Heart left ventricle (tissue), 13 donors: Measurements from ENCODE around the gene NEFH.
A peak's percentile ranks its signal among the peaks of the same experiment; 100 is the strongest.

Source experiments
- POLR2A ChIP-seq, 2 donors: fragments of 450-650 bp; IDR thresholded peaks; one replicate each; pipeline ENCODE4 v1.6.1; 2017; ENCODE audit warnings: antibody characterized with exemption in 2 of 2, mild to moderate bottlenecking in 2 of 2, moderate library complexity in 2 of 2
- TF ChIP-seq, protein P1 (sequence below), 12 donors: fragments of 200-600 bp; sonication (generic) in 4 of 12; IDR thresholded peaks; one replicate each; pipeline versions ENCODE4 v1.5.0 to v1.8.0; 2018 to 2022; ENCODE audit warnings: antibody characterized with exemption in 12 of 12, mild to moderate bottlenecking in 5 of 12
- donor health status: ischemic (EF 13 %, LVEDD 7.1; RV severe dilation, severe dysfunction).
- donor health status: DM: no; HTN: yes; CAD: no.
- donor health status: DM: no; HTN: no; CAD: no.
- donor health status: ischemic (EF 25% LVEDD 6.9; RV normal size, moderate dysfunction).
- donor health status: ischemic (EF 25% LVEDD 5.7; RV mildly dilated, moderate dysfunction).
- donor health status: ischemic (EF 35%, LVEDD 5.7; RV mildly dilated, moderate dysfunction).
- donor health status: nonischemic (EF 11% LVEDD 7.7; RV severe dilation, severe dysfunction).
- donor health status: DM: yes; HTN: yes; CAD: no.
- donor health status: PGD.
- donor health status: ischemic (EF 29% LVEDD 5.4; RV normal size, mild dysfunction).
- donor health status: nonischemic (EF 23%, LVEDD 6.1; RV moderate dilation, normal function).

- TF ChIP-seq, protein P1, sequence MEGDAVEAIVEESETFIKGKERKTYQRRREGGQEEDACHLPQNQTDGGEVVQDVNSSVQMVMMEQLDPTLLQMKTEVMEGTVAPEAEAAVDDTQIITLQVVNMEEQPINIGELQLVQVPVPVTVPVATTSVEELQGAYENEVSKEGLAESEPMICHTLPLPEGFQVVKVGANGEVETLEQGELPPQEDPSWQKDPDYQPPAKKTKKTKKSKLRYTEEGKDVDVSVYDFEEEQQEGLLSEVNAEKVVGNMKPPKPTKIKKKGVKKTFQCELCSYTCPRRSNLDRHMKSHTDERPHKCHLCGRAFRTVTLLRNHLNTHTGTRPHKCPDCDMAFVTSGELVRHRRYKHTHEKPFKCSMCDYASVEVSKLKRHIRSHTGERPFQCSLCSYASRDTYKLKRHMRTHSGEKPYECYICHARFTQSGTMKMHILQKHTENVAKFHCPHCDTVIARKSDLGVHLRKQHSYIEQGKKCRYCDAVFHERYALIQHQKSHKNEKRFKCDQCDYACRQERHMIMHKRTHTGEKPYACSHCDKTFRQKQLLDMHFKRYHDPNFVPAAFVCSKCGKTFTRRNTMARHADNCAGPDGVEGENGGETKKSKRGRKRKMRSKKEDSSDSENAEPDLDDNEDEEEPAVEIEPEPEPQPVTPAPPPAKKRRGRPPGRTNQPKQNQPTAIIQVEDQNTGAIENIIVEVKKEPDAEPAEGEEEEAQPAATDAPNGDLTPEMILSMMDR (IDR thresholded peaks at IDR 0.05) = peak; percentile 61 to 91 (median 80)
- no peak for TF ChIP-seq POLR2A (IDR thresholded peaks at IDR 0.05)
Observed at GRCh38 chr22:29470159-29470855, 9.7 kb upstream of the NEFH start.
